ENCODE measurements around the gene HES5. TPM values are rescaled to one million over a fixed set of nuclear protein-coding genes. Genes with fewer than 3 reads are reported as not detected.

Gene HES5
- total and polyA plus RNA-seq, 2 donors (not counting 3 experiments of a cell fraction or from before 2014, with no cell fraction given): 0.07 TPM; not detected in 1

- FAIRE-seq (no peak), DNase-seq (ENCODE audit: low read depth, low spot score) (no peak)
- intact Hi-C loops (cut with micrococcal nuclease): no loop called here
- H3K79me2 ChIP-seq (ENCODE audit: control insufficient read depth, insufficient read depth, low read length): no peaks in the 10 kb centered on the region
- H2AFZ ChIP-seq (ENCODE audit: low read depth, low read length): no peak overlapping the region
- TF ChIP-seq EZH2 (IDR thresholded peaks at IDR 0.05; ENCODE audit: borderline replicate concordance, low read depth, low read length, severe bottlenecking) (no peak), MAX (IDR thresholded peaks at IDR 0.05; ENCODE audit: insufficient read depth, insufficient read length) (no peak), JUN (IDR thresholded peaks at IDR 0.05; ENCODE audit: borderline replicate concordance, insufficient read depth, insufficient read length, low read depth) (no peak), FOS (IDR thresholded peaks at IDR 0.05; ENCODE audit: borderline replicate concordance, insufficient read depth, low read length) (no peak), POLR2A (IDR thresholded peaks at IDR 0.05; ENCODE audit: low read depth, low read length) (no peak), CTCF (IDR thresholded peaks at IDR 0.05; ENCODE audit: extremely low read depth in 1 of 2, insufficient read depth in 1 of 2, low read depth in 1 of 2, low read length in 2 of 2) (no peak), MYC (IDR thresholded peaks at IDR 0.05; ENCODE audit: low read depth, low read length) (no peak), GATA2 (IDR thresholded peaks at IDR 0.05; ENCODE audit: insufficient read depth, insufficient read length, low read depth, low read length) (no peak)
- H3K36me3 ChIP-seq (ENCODE audit: control insufficient read depth in 2 of 2, extremely low read depth in 1 of 2, insufficient read depth in 2 of 2, low read length in 2 of 2): no peaks in the 10 kb centered on the region
- no peak overlapping the region for H3K4me2 ChIP-seq (ENCODE audit: insufficient read depth, low read length)
- ChIA-PET POLR2A (no interaction called here), CTCF (no interaction called here)
- H3K27me3 ChIP-seq (ENCODE audit: control insufficient read depth in 2 of 2, insufficient read depth in 2 of 2, low read length in 2 of 2): no peaks in the 10 kb centered on the region
- no peaks in the 10 kb centered on the region for H3K4me1 ChIP-seq (ENCODE audit: control insufficient read depth, extremely low read depth, insufficient read depth, low read length)
- H3K9me1 ChIP-seq (replicated peaks; ENCODE audit: control insufficient read depth, extremely low read depth, insufficient read depth, low read length): no peaks in the 10 kb centered on the region
- H3K4me3 ChIP-seq (replicated peaks in 1 of 3; ENCODE audit: insufficient read depth in 1 of 3, low read depth in 1 of 3, low read length in 3 of 3): no peak overlapping the region
- no peaks in the 10 kb centered on the region for H3K9me3 ChIP-seq (replicated peaks; ENCODE audit: control insufficient read depth, insufficient read depth, low read length)
- H4K20me1 ChIP-seq (replicated peaks; ENCODE audit: control insufficient read depth, extremely low read depth, insufficient read depth, low read length): no peaks in the 10 kb centered on the region
- H3K9ac ChIP-seq (replicated peaks; ENCODE audit: extremely low read depth, insufficient read depth, low read length): no peak overlapping the region
- BruUV-seq (replicated peaks): no TSS peak
- H3K27ac ChIP-seq (ENCODE audit: insufficient read depth, low read depth, low read length): no peak overlapping the region
- dilution Hi-C loops (cut with MboI; ENCODE audit: extremely low pct_ligation_motif_present, low sequenced_read_pairs): no loop called here
Measured at GRCh38 chr1:2495026-2495425, 35.0 kb downstream of the HES5 start.

All from endothelial cell of umbilical vein (primary cell).